Body of pancreas (tissue), 4 donors: ENCODE results near the gene FKBP2.

ENCODE experiments used
- CTCF ChIP-seq, 7 experiments: fragments of 450-650 bp in 4 of 7; fragments of 200-600 bp in 3 of 7; sonication (generic) in 3 of 7; IDR thresholded peaks; one replicate each; pipeline ENCODE4 v1.5.1; 2016 to 2019; ENCODE audit warnings: antibody characterized with exemption in 7 of 7
- POLR2A ChIP-seq, 3 donors: fragments of 450-650 bp; IDR thresholded peaks; one replicate each; pipeline ENCODE4 v1.6.1; 2016; ENCODE audit warnings: antibody characterized with exemption in 3 of 3, mild to moderate bottlenecking in 2 of 3

GRCh38 chr11:64253043-64253442 lies 12.1 kb downstream of the FKBP2 start:
- TF ChIP-seq CTCF (IDR thresholded peaks at IDR 0.05) (no peak), POLR2A (IDR thresholded peaks at IDR 0.05) (no peak)
